ENCODE measurements around the gene GNG12. TPM values are rescaled to one million over a fixed set of nuclear protein-coding genes. Genes with fewer than 3 reads are reported as not detected.
A peak's percentile ranks its signal among the peaks of the same experiment; 100 is the strongest.
"Not testable (repeated sequence)": the region's sequence is repeated elsewhere in the genome, so short reads cannot be mapped to it uniquely, and the experiment has no call there.

The GNG12 gene
- total RNA-seq, 1 donor from 2014 or later, result 33.9 TPM

DNA sequence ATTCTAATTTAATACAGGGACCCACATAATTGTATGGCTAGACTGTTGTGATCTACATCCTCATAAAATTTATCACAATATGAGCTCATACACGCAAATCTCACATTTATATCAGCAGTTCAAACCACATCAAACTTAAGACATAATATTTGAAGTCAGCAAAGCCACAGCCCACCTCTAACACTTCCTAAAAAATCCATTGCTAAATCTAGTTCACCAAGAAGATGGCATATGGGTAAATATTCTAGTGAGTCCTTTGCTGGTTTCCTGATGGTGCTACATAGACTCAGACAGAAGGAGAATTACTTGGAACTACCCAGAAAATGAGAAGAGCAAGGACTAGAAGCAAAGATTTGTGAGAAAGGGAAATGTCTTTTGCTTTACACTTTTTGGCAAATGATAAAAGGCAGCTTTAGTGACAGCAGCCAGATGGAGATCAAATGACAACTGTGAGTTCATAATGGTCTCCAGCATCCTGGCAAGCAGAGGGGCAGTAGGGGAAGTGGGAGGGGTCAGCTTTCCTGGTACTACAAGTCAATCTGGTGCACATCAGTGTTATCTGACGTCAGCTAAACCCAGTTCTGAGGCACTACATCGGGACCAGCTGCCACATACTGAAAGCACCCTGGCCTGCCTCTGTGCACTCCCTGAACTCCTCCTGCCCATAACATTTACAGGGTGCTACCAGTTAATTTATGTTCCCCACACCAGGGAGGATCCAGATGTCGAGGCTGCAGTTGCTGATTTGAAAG, 158.8 kb downstream of the GNG12 start:
- Histone ChIP-seq H3K9ac (ENCODE audit: low read depth in 1 of 3, low read length in 3 of 3) (peak overlapping the region in 1 of 3 donors; percentile 18), H3K4me3 (ENCODE audit: low read length in 3 of 3) (peak overlapping the region in 1 of 3 donors; percentile 8), H3K27ac (ENCODE audit: low read depth, low read length) (peak overlapping the region; percentile 48)

DNA sequence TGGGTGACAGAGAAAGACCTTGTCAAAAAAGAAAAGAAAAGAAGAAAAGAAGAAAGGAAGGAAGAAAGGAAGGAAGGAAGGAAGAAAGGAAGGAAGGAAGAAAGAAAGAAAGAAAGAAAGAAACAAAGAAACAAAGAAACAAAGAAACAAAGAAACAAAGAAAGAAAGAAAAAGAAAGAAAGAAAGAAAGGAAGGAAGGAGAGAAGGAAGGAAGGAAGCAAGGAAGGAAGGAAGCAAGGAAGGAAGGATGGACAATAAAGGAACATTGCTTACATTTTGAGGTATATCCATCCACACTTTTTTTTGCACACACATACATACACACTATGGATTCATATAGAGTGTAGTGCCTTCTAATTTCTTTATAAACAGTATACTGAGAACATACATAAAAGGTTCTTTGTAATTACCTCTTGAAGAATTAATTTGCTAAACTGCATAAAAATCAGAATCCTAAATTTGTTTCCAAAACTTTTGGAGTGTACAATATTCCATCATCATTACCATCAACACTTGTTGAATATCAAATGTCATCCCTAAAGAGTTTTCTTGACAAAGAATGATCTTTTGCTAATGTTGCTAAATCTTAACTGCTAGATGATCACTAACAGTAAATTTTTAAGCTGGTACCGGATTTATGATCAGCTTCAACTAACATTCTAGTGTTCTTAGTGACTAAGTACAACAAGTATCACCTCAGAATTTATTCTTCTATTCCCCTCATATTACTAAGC, 159.6 kb downstream of the GNG12 start:
- no peaks in the 10 kb centered on the region for H3K27me3 ChIP-seq (ENCODE audit: control insufficient read depth in 3 of 3, insufficient read depth in 3 of 3, low read length in 3 of 3)
- H3K27ac ChIP-seq (ENCODE audit: low read depth, low read length), result no peak overlapping the region
- peaks cover 9 to 11% (median 9%) of the 10 kb centered on the region in 3 donors for H3K4me1 ChIP-seq (ENCODE audit: control insufficient read depth in 3 of 3, insufficient read depth in 3 of 3, low read length in 3 of 3)
- no peak overlapping the region for H3K4me3 ChIP-seq (ENCODE audit: low read length in 3 of 3)
- no peaks in the 10 kb centered on the region for H3K9me3 ChIP-seq (ENCODE audit: control insufficient read depth in 3 of 3, low read length in 3 of 3)
- no peak overlapping the region for H3K9ac ChIP-seq (ENCODE audit: low read depth in 1 of 3, low read length in 3 of 3)
- no peaks in the 10 kb centered on the region for H3K36me3 ChIP-seq (ENCODE audit: control insufficient read depth in 3 of 3, insufficient read depth in 3 of 3, low read length in 3 of 3)

More for the DNA sequence above, 158.8 kb downstream of the GNG12 start:
- no peaks in the 10 kb centered on the region for H3K9me3 ChIP-seq (ENCODE audit: control insufficient read depth in 3 of 3, low read length in 3 of 3)
- H3K4me1 ChIP-seq (ENCODE audit: control insufficient read depth in 3 of 3, insufficient read depth in 3 of 3, low read length in 3 of 3), result peaks cover 9 to 11% (median 9%) of the 10 kb centered on the region in 3 donors
- no peaks in the 10 kb centered on the region for H3K27me3 ChIP-seq (ENCODE audit: control insufficient read depth in 3 of 3, insufficient read depth in 3 of 3, low read length in 3 of 3)
- H3K36me3 ChIP-seq (ENCODE audit: control insufficient read depth in 3 of 3, insufficient read depth in 3 of 3, low read length in 3 of 3), result no peaks in the 10 kb centered on the region

DNA sequence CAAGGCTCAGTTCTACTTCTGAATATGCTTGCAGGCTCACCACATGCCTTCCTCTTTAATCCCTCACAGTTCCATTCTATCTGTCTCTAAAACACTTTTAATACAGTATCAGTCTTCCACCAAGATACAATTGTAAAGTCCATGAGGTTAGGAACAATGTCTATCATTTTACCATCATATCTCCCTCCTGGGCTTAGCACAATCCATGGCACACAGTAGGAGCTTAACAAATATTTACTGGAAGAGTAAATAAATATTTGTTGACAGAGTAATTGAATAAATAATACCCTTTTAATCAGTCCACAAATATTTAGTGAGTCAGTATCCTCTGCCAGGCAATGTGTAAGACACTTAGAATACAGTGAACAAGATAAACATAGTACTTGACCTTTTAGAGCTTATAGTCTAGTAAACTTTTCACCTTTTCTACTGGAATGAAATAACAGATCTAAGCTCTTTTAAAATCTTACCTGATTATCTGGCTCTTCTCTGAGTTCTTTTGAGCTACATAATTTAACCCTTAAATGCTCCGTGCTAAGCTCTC, 160.9 kb downstream of the GNG12 start:
- no peak overlapping the region for H3K9ac ChIP-seq (ENCODE audit: low read depth in 1 of 3, low read length in 3 of 3)
- peaks cover 9 to 11% (median 9%) of the 10 kb centered on the region in 3 donors for H3K4me1 ChIP-seq (ENCODE audit: control insufficient read depth in 3 of 3, insufficient read depth in 3 of 3, low read length in 3 of 3)
- H3K27me3 ChIP-seq (ENCODE audit: control insufficient read depth in 3 of 3, insufficient read depth in 3 of 3, low read length in 3 of 3), result no peaks in the 10 kb centered on the region
- no peaks in the 10 kb centered on the region for H3K36me3 ChIP-seq (ENCODE audit: control insufficient read depth in 3 of 3, insufficient read depth in 3 of 3, low read length in 3 of 3)
- no peaks in the 10 kb centered on the region for H3K9me3 ChIP-seq (ENCODE audit: control insufficient read depth in 3 of 3, low read length in 3 of 3)
- H3K27ac ChIP-seq (ENCODE audit: low read depth, low read length), result no peak overlapping the region
- no peak overlapping the region for H3K4me3 ChIP-seq (ENCODE audit: low read length in 3 of 3)

DNA sequence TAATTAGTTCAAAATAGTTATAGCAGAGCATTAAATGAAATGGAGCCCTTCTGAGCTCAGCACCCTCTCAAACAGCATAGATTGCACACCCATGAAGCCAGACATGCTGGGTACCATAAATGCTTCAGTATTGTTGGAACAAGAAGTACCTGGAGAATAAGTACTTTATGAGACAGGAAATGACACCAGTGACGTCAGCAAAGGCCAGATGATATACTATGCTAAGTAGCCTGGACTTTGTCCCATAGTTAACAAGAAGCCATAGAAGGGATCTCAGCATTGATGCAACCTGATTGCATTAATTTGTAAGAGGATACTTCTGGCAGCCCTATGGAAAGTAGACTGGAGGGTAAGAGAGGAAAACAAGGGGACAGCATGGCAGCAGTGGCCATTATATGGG, 164.6 kb downstream of the GNG12 start:
- H3K4me3 ChIP-seq (ENCODE audit: low read length in 3 of 3), result no peak overlapping the region
- H3K9ac ChIP-seq (ENCODE audit: low read depth in 1 of 3, low read length in 3 of 3), result no peak overlapping the region
- no peaks in the 10 kb centered on the region for H3K36me3 ChIP-seq (ENCODE audit: control insufficient read depth in 3 of 3, insufficient read depth in 3 of 3, low read length in 3 of 3)
- H3K27ac ChIP-seq (ENCODE audit: low read depth, low read length), result no peak overlapping the region
- H3K9me3 ChIP-seq (ENCODE audit: control insufficient read depth in 3 of 3, low read length in 3 of 3), result no peaks in the 10 kb centered on the region
- no peaks in the 10 kb centered on the region for H3K27me3 ChIP-seq (ENCODE audit: control insufficient read depth in 3 of 3, insufficient read depth in 3 of 3, low read length in 3 of 3)
- H3K4me1 ChIP-seq (ENCODE audit: control insufficient read depth in 3 of 3, insufficient read depth in 3 of 3, low read length in 3 of 3), result no peaks in the 10 kb centered on the region

DNA sequence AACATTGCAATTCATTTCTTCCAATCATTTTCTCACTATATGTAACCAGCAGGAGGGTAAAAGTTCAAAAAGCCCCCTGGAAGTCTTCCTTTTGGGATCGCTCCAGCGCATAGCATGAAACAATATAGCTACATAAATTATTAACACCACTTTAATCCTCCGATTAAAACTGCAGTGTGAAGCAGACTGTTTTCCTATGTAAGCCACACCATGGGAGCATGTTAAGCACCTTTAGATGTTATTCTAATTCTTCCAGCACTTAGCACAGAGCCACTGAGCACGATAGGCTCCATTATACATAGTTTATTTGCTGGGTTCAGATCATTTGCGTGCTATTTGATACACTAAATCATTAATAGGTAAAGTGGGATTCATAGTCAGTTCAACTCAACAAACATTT, 166.6 kb downstream of the GNG12 start:
- H3K36me3 ChIP-seq (ENCODE audit: control insufficient read depth in 3 of 3, insufficient read depth in 3 of 3, low read length in 3 of 3), result no peaks in the 10 kb centered on the region
- H3K27me3 ChIP-seq (ENCODE audit: control insufficient read depth in 3 of 3, insufficient read depth in 3 of 3, low read length in 3 of 3), result no peaks in the 10 kb centered on the region
- H3K9ac ChIP-seq (ENCODE audit: low read depth in 1 of 3, low read length in 3 of 3), result no peak overlapping the region
- no peak overlapping the region for H3K4me3 ChIP-seq (ENCODE audit: low read length in 3 of 3)
- no peaks in the 10 kb centered on the region for H3K4me1 ChIP-seq (ENCODE audit: control insufficient read depth in 3 of 3, insufficient read depth in 3 of 3, low read length in 3 of 3)
- H3K9me3 ChIP-seq (ENCODE audit: control insufficient read depth in 3 of 3, low read length in 3 of 3), result no peaks in the 10 kb centered on the region
- no peak overlapping the region for H3K27ac ChIP-seq (ENCODE audit: low read depth, low read length)

DNA sequence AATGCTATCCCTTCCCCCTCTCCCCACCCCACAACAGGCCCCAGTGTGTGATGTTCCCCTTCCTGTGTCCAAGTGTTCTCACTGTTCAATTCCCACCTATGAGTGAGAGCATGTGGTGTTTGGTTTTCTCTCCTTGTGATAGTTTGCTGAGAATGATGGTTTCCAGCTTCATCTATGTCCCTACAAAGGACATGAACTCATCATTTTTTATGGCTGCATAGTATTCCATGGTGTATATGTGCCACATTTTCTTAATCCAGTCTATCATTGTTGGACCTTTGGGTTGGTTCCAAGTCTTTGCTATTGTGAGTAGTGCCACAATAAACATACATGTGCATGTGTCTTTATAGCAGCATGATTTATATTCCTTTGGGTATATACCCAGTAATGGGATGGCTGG, 168.0 kb downstream of the GNG12 start:
- not testable (repeated sequence) for H3K9ac ChIP-seq (ENCODE audit: low read depth in 1 of 3, low read length in 3 of 3); H3K4me3 ChIP-seq (ENCODE audit: low read length in 3 of 3); H3K27me3 ChIP-seq (ENCODE audit: control insufficient read depth in 3 of 3, insufficient read depth in 3 of 3, low read length in 3 of 3); H3K27ac ChIP-seq (ENCODE audit: low read depth, low read length); H3K9me3 ChIP-seq (ENCODE audit: control insufficient read depth in 3 of 3, low read length in 3 of 3); H3K4me1 ChIP-seq (ENCODE audit: control insufficient read depth in 3 of 3, insufficient read depth in 3 of 3, low read length in 3 of 3); H3K36me3 ChIP-seq (ENCODE audit: control insufficient read depth in 3 of 3, insufficient read depth in 3 of 3, low read length in 3 of 3)

DNA sequence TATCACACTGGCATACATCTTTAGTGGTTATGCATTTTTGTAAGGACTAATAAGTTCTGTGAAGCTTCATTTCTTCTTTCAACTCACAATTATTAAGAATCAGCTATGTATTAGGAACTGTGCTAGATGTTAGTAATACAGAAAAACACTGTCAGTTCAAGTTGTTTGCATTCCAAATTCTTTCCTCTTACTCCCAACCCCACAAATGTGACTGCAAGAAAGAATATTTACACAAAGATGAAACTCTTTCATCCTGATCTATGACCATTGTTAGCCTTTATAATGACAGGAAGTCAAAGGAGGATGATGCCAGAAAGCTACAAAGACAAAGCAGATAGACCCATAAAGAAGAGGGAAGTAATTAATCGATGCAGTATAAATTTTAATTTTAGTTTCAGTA, 169.2 kb downstream of the GNG12 start:
- H3K9me3 ChIP-seq (ENCODE audit: control insufficient read depth in 3 of 3, low read length in 3 of 3), result no peaks in the 10 kb centered on the region
- H3K9ac ChIP-seq (ENCODE audit: low read depth in 1 of 3, low read length in 3 of 3), result no peak overlapping the region
- no peaks in the 10 kb centered on the region for H3K27me3 ChIP-seq (ENCODE audit: control insufficient read depth in 3 of 3, insufficient read depth in 3 of 3, low read length in 3 of 3)
- H3K36me3 ChIP-seq (ENCODE audit: control insufficient read depth in 3 of 3, insufficient read depth in 3 of 3, low read length in 3 of 3), result no peaks in the 10 kb centered on the region
- H3K4me3 ChIP-seq (ENCODE audit: low read length in 3 of 3), result no peak overlapping the region
- H3K27ac ChIP-seq (ENCODE audit: low read depth, low read length), result no peak overlapping the region
- H3K4me1 ChIP-seq (ENCODE audit: control insufficient read depth in 3 of 3, insufficient read depth in 3 of 3, low read length in 3 of 3), result no peaks in the 10 kb centered on the region

DNA sequence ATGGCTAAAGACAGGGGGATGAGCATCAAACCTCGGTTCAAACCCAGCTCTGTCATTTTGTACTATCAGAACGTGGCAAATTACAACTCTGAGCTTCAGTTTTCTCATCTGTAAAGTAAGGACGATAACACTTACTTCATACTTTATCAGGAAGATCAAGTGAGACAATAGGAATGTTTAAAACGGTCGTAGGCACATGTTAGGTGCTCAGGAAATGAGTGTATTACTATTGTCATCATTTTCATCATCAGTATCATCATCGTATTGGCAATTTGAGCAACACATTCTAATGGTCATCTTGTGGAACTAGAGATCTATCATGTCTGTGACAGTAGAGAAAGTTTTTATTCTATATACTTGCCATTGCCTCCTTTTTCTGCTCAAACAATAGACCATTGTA, 170.4 kb downstream of the GNG12 start:
- H3K4me1 ChIP-seq (ENCODE audit: control insufficient read depth in 3 of 3, insufficient read depth in 3 of 3, low read length in 3 of 3), result no peaks in the 10 kb centered on the region
- no peaks in the 10 kb centered on the region for H3K27me3 ChIP-seq (ENCODE audit: control insufficient read depth in 3 of 3, insufficient read depth in 3 of 3, low read length in 3 of 3)
- H3K9me3 ChIP-seq (ENCODE audit: control insufficient read depth in 3 of 3, low read length in 3 of 3), result no peaks in the 10 kb centered on the region
- no peak overlapping the region for H3K9ac ChIP-seq (ENCODE audit: low read depth in 1 of 3, low read length in 3 of 3)
- no peak overlapping the region for H3K4me3 ChIP-seq (ENCODE audit: low read length in 3 of 3)
- no peaks in the 10 kb centered on the region for H3K36me3 ChIP-seq (ENCODE audit: control insufficient read depth in 3 of 3, insufficient read depth in 3 of 3, low read length in 3 of 3)
- H3K27ac ChIP-seq (ENCODE audit: low read depth, low read length), result no peak overlapping the region

DNA sequence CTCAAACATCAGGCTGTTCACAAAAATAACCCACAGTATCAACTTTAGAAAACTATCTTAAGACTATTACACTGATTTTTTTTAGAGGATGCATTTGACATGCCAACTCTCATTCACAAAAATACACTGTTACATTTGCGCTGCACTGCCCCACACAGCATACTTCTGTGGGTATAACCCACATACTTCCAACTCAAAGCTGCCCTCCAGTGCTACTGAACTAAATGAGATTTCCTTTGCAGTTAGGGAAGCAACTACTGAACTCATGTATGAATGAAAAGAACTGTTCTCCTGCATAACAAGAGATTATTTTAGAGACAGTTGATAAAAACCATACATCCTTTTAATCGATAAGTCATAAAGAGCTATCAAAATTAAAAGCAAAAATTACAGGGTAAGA, 174.0 kb downstream of the GNG12 start:
- no peaks in the 10 kb centered on the region for H3K27me3 ChIP-seq (ENCODE audit: control insufficient read depth in 3 of 3, insufficient read depth in 3 of 3, low read length in 3 of 3)
- no peaks in the 10 kb centered on the region for H3K36me3 ChIP-seq (ENCODE audit: control insufficient read depth in 3 of 3, insufficient read depth in 3 of 3, low read length in 3 of 3)
- H3K9ac ChIP-seq (ENCODE audit: low read depth in 1 of 3, low read length in 3 of 3), result no peak overlapping the region
- H3K4me1 ChIP-seq (ENCODE audit: control insufficient read depth in 3 of 3, insufficient read depth in 3 of 3, low read length in 3 of 3), result no peaks in the 10 kb centered on the region
- H3K9me3 ChIP-seq (ENCODE audit: control insufficient read depth in 3 of 3, low read length in 3 of 3), result no peaks in the 10 kb centered on the region
- H3K4me3 ChIP-seq (ENCODE audit: low read length in 3 of 3), result no peak overlapping the region
- no peak overlapping the region for H3K27ac ChIP-seq (ENCODE audit: low read depth, low read length)

DNA sequence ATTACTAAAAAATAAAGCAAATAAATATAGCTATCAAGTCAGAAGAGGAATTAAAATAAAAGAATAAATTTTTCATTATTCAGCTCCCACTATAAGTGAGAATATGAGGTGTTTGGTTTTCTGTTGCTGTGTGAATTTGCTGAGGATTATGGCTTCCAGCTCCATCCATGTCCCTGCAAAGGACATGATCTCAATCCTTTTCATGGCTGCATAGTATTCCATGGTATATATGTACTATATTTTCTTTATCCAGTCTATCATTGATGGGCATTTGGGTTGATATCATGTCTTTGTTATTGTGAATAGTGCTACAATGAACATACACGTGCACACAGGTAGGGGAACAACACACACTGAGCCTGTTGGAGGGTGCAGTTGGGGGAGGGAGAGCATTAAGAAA, 176.1 kb downstream of the GNG12 start:
- not testable (repeated sequence) for H3K36me3 ChIP-seq (ENCODE audit: control insufficient read depth in 3 of 3, insufficient read depth in 3 of 3, low read length in 3 of 3); H3K27ac ChIP-seq (ENCODE audit: low read depth, low read length)

More for the DNA sequence above, 176.1 kb downstream of the GNG12 start:
- not testable (repeated sequence) for H3K4me1 ChIP-seq (ENCODE audit: control insufficient read depth in 3 of 3, insufficient read depth in 3 of 3, low read length in 3 of 3); H3K4me3 ChIP-seq (ENCODE audit: low read length in 3 of 3); H3K9me3 ChIP-seq (ENCODE audit: control insufficient read depth in 3 of 3, low read length in 3 of 3); H3K9ac ChIP-seq (ENCODE audit: low read depth in 1 of 3, low read length in 3 of 3); H3K27me3 ChIP-seq (ENCODE audit: control insufficient read depth in 3 of 3, insufficient read depth in 3 of 3, low read length in 3 of 3)
